Measurements from ENCODE around the gene HOXA13. TPM values are rescaled to one million over a fixed set of nuclear protein-coding genes. Genes with fewer than 3 reads are reported as not detected.

Gene HOXA13
- total and polyA plus RNA-seq, 4 donors = not detected

DNA sequence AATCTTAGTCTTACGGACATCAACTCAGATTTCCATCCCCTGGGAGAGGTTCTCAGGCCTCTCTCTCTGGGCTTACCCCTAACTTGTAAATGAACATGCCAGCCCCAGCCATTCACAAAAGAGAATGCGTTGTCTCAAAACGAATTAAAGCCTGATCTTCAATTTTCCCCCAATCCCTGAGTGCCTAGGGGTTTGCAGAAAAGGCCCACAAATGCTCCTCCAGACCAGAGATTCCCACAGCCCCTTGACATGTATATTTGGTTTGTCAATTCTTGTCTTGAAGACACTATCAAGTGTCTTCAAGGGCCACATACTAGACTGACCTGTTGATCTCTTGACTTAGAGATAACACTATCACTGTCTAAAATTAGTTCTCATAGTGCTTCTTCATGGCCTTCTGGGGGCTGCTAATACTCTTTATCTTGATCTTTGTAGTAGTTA lies 11.9 kb upstream of the HOXA13 start:
- H3K27me3 ChIP-seq (ENCODE audit: control insufficient read depth in 3 of 3, insufficient read depth in 3 of 3, low read length in 2 of 3) = peaks cover 19 to 98% (median 94%) of the 10 kb centered on the region in 3 donors
- no peak overlapping the region for H3K27ac ChIP-seq (ENCODE audit: low read depth in 1 of 2, low read length in 1 of 2)
- no peaks in the 10 kb centered on the region for H3K36me3 ChIP-seq (ENCODE audit: control insufficient read depth in 4 of 4, insufficient read depth in 4 of 4, low read length in 4 of 4)
- TF ChIP-seq, protein P1, sequence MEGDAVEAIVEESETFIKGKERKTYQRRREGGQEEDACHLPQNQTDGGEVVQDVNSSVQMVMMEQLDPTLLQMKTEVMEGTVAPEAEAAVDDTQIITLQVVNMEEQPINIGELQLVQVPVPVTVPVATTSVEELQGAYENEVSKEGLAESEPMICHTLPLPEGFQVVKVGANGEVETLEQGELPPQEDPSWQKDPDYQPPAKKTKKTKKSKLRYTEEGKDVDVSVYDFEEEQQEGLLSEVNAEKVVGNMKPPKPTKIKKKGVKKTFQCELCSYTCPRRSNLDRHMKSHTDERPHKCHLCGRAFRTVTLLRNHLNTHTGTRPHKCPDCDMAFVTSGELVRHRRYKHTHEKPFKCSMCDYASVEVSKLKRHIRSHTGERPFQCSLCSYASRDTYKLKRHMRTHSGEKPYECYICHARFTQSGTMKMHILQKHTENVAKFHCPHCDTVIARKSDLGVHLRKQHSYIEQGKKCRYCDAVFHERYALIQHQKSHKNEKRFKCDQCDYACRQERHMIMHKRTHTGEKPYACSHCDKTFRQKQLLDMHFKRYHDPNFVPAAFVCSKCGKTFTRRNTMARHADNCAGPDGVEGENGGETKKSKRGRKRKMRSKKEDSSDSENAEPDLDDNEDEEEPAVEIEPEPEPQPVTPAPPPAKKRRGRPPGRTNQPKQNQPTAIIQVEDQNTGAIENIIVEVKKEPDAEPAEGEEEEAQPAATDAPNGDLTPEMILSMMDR (IDR thresholded peaks at IDR 0.05; ENCODE audit: control extremely low read depth, extremely low read depth) = no peak
- peaks cover 0 to 6% (median 0%) of the 10 kb centered on the region in 4 donors for H3K9me3 ChIP-seq (ENCODE audit: control insufficient read depth in 4 of 4, insufficient read depth in 3 of 4, low read length in 3 of 4)
- WGBS, 2 donors = 25 to 27% methylated on average over 3 of the region's 3 CpGs
- peaks cover 0 to 13% (median 0%) of the 10 kb centered on the region in 5 donors for H3K4me1 ChIP-seq (ENCODE audit: control insufficient read depth in 5 of 5, insufficient read depth in 5 of 5, low read length in 5 of 5)
- ATAC-seq (ENCODE audit: insufficient read depth, low FRiP score) (no peak), DNase-seq (peak in 1 of 3 donors; percentile 31)
- H3K4me3 ChIP-seq = no peak overlapping the region
- no peak overlapping the region for H3K9ac ChIP-seq (ENCODE audit: insufficient read depth in 1 of 2, low read length in 2 of 2)

- Histone ChIP-seq H3K27me3 (ENCODE audit: control insufficient read depth in 3 of 3, insufficient read depth in 3 of 3, low read length in 2 of 3) (peaks cover 19 to 98% (median 96%) of the 10 kb centered on the region in 3 donors), H3K4me3 (no peak overlapping the region), H3K36me3 (ENCODE audit: control insufficient read depth in 4 of 4, insufficient read depth in 4 of 4, low read length in 4 of 4) (no peaks in the 10 kb centered on the region), H3K9ac (ENCODE audit: insufficient read depth in 1 of 2, low read length in 2 of 2) (no peak overlapping the region), H3K9me3 (ENCODE audit: control insufficient read depth in 4 of 4, insufficient read depth in 3 of 4, low read length in 3 of 4) (peaks cover 0 to 6% (median 0%) of the 10 kb centered on the region in 4 donors), H3K4me1 (ENCODE audit: control insufficient read depth in 5 of 5, insufficient read depth in 5 of 5, low read length in 5 of 5) (peaks cover 0 to 13% (median 0%) of the 10 kb centered on the region in 5 donors), H3K27ac (ENCODE audit: low read depth in 1 of 2, low read length in 1 of 2) (no peak overlapping the region)
- DNase-seq (peak in 1 of 3 donors; percentile 22), ATAC-seq (ENCODE audit: insufficient read depth, low FRiP score) (no peak)
- TF ChIP-seq, protein P1 (IDR thresholded peaks at IDR 0.05; ENCODE audit: control extremely low read depth, extremely low read depth) = no peak
- WGBS, 2 donors = 83 to 84% methylated on average over 1 of the region's 1 CpG
Measured at GRCh38 chr7:27211084-27211446, 11.2 kb upstream of the HOXA13 start.

DNA sequence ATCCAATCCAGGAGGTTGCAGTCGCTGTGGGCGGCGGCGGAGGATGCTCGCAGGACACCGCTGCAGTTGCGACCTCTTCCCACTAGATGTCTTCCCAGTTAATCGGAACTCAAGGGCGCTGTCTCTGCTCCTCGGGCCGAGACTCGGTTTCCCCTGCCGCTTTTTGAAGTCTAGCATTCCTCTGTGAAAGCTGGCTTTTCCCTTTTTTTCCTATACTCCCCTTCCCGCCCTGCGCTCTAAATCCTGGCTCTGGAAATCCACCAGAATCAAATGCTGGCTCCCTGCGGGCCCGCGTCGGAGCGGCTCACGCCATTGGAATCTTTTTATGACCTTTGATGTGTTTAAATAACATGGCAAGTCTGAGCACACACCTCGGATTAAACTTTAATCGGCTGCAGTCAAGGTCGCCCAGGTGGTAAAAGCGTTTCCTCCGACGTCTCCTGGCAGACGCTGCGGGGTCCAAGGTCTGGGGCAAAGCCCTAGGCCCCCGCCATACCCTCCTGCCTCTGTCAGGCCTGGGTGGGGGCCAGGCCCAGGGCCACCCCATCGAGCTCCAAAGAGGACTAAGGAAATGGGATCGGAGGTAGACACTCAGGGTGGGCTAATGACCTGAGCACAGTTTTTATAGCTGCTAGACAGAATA lies 10.7 kb upstream of the HOXA13 start:
- no peak overlapping the region for H3K4me3 ChIP-seq
- peak; percentile 54 for ATAC-seq (ENCODE audit: insufficient read depth, low FRiP score)

More for the DNA sequence above, 10.7 kb upstream of the HOXA13 start:
- WGBS, 2 donors = 6 to 9% methylated on average over 32 of the region's 32 CpGs
- H3K9ac ChIP-seq (ENCODE audit: insufficient read depth in 1 of 2, low read length in 2 of 2) = no peak overlapping the region
- peak in 2 of 3 donors; percentile 56 for DNase-seq
- TF ChIP-seq, protein P1 (IDR thresholded peaks at IDR 0.05; ENCODE audit: control extremely low read depth, extremely low read depth) = peak; percentile 33
- H3K27me3 ChIP-seq (ENCODE audit: control insufficient read depth in 3 of 3, insufficient read depth in 3 of 3, low read length in 2 of 3) = peaks cover 19 to 98% (median 96%) of the 10 kb centered on the region in 3 donors
- no peaks in the 10 kb centered on the region for H3K36me3 ChIP-seq (ENCODE audit: control insufficient read depth in 4 of 4, insufficient read depth in 4 of 4, low read length in 4 of 4)
- peaks cover 0 to 13% (median 0%) of the 10 kb centered on the region in 5 donors for H3K4me1 ChIP-seq (ENCODE audit: control insufficient read depth in 5 of 5, insufficient read depth in 5 of 5, low read length in 5 of 5)
- peaks cover 0 to 10% (median 0%) of the 10 kb centered on the region in 4 donors for H3K9me3 ChIP-seq (ENCODE audit: control insufficient read depth in 4 of 4, insufficient read depth in 3 of 4, low read length in 3 of 4)
- H3K27ac ChIP-seq (ENCODE audit: low read depth in 1 of 2, low read length in 1 of 2) = no peak overlapping the region

Data from lung (tissue), 12 donors.